SK-N-SH treated with all-trans-retinoic acid at 6 μM for 48 hours (cell line): Measurements from ENCODE around the gene TRPC1.

Experiments used
- ATAC-seq: fragments of 200-7000 bp; cut with Tn5 transposase; 3 replicates; pipeline ENCODE4 v1.9.1; 2020; ENCODE audit warnings: mild to moderate bottlenecking, moderate library complexity
- ARNTL ChIP-seq: fragments of 450-650 bp; formaldehyde crosslinking; IDR thresholded peaks from 2 replicates; pipeline ENCODE4 v1.5.0; 2020; ENCODE audit warnings: low read depth, mild to moderate bottlenecking, moderate library complexity, borderline replicate concordance
- BACH2 ChIP-seq: fragments of 250-450 bp; sonication (Bioruptor Pico); IDR thresholded peaks from 2 replicates; pipeline ENCODE4 v1.9.0; 2021; ENCODE audit warnings: mild to moderate bottlenecking, borderline replicate concordance
- CREB5 ChIP-seq: fragments of 250-450 bp; sonication (Bioruptor Pico); IDR thresholded peaks from 2 replicates; pipeline ENCODE4 v1.5.1; 2020; ENCODE audit warnings: low read depth, mild to moderate bottlenecking, moderate library complexity
- CSDC2 ChIP-seq: fragments of 250-450 bp; sonication (Bioruptor Pico); IDR thresholded peaks from 2 replicates; pipeline ENCODE4 v1.5.0; 2020; ENCODE audit warnings: mild to moderate bottlenecking, moderate library complexity
- CSRNP3 ChIP-seq: fragments of 250-450 bp; sonication (Bioruptor Pico); IDR thresholded peaks from 2 replicates; pipeline ENCODE4 v1.5.1; 2021; ENCODE audit warnings: mild to moderate bottlenecking, moderate library complexity
- ESRRG ChIP-seq: fragments of 250-450 bp; sonication (Bioruptor Pico); IDR thresholded peaks from 2 replicates; pipeline ENCODE4 v1.6.1; 2021; ENCODE audit warnings: mild to moderate bottlenecking
- GLIS3 ChIP-seq: fragments of 250-450 bp; sonication (Bioruptor Pico); IDR thresholded peaks from 2 replicates; pipeline ENCODE4 v1.5.0; 2020; ENCODE audit warnings: mild to moderate bottlenecking, moderate library complexity
- ISL1 ChIP-seq: fragments of 250-450 bp; sonication (Bioruptor Pico); IDR thresholded peaks from 2 replicates; pipeline ENCODE4 v2.1.2; 2022; ENCODE audit warnings: mild to moderate bottlenecking, moderate library complexity
- OSR1 ChIP-seq: fragments of 250-450 bp; sonication (Bioruptor Pico); IDR thresholded peaks from 2 replicates; pipeline ENCODE4 v1.8.0; 2022; ENCODE audit warnings: moderate library complexity, mild to moderate bottlenecking, inconsistent platforms
- PATZ1 ChIP-seq: fragments of 250-450 bp; sonication (Bioruptor Pico); IDR thresholded peaks from 2 replicates; pipeline ENCODE4 v1.8.0; 2020; ENCODE audit warnings: mild to moderate bottlenecking, moderate library complexity, borderline replicate concordance
- POU6F1 ChIP-seq: fragments of 250-450 bp; sonication (Bioruptor Pico); IDR thresholded peaks from 2 replicates; pipeline ENCODE4 v1.8.0; 2021; ENCODE audit warnings: low read depth, mild to moderate bottlenecking, moderate library complexity, borderline replicate concordance
- PPARA ChIP-seq: fragments of 250-450 bp; sonication (Bioruptor Pico); IDR thresholded peaks from 2 replicates; pipeline ENCODE4 v1.5.0; 2020; ENCODE audit warnings: mild to moderate bottlenecking, borderline replicate concordance
- SNAI2 ChIP-seq: fragments of 250-450 bp; sonication (Bioruptor Pico); IDR thresholded peaks from 2 replicates; pipeline ENCODE4 v1.5.0; 2020; ENCODE audit warnings: mild to moderate bottlenecking, moderate library complexity
- TCF4 ChIP-seq: fragments of 250-450 bp; sonication (Bioruptor Pico); IDR thresholded peaks from 2 replicates; pipeline ENCODE4 v1.8.0; 2021; ENCODE audit warnings: mild to moderate bottlenecking, moderate library complexity, borderline replicate concordance
- TOX ChIP-seq: fragments of 250-450 bp; sonication (Bioruptor Pico); IDR thresholded peaks from 2 replicates; pipeline ENCODE4 v1.8.0; 2021; ENCODE audit warnings: mild to moderate bottlenecking, moderate library complexity, borderline replicate concordance
- TSHZ2 ChIP-seq: fragments of 250-450 bp; sonication (Bioruptor Pico); IDR thresholded peaks from 2 replicates; pipeline ENCODE4 v1.5.0; 2020; ENCODE audit warnings: mild to moderate bottlenecking, moderate library complexity
- ZC3H10 ChIP-seq: fragments of 250-450 bp; sonication (Bioruptor Pico); IDR thresholded peaks from 2 replicates; pipeline ENCODE4 v1.5.1; 2021; ENCODE audit warnings: mild to moderate bottlenecking, moderate library complexity
- ZFP3 ChIP-seq: fragments of 250-450 bp; sonication (Bioruptor Pico); IDR thresholded peaks from 2 replicates; pipeline ENCODE4 v1.5.0; 2020; ENCODE audit warnings: mild to moderate bottlenecking, moderate library complexity
- ZFP30 ChIP-seq: fragments of 450-650 bp; formaldehyde crosslinking; IDR thresholded peaks from 2 replicates; pipeline ENCODE4 v1.5.0; 2022; ENCODE audit warnings: mild to moderate bottlenecking, moderate library complexity
- ZNF565 ChIP-seq: fragments of 450-650 bp; formaldehyde crosslinking; conservative IDR thresholded peaks from 2 replicates; pipeline ENCODE4 v1.5.0; 2020; ENCODE audit warnings: low read depth, mild to moderate bottlenecking, moderate library complexity

TRPC1 gene

GRCh38 chr3:142817356-142817755 lies 93.5 kb downstream of the TRPC1 start (continued):
- TF ChIP-seq PATZ1 (CRISPR knock-in tag): no peak
- TF ChIP-seq TCF4 (CRISPR knock-in tag): no peak

GRCh38 chr3:142817897-142818296 lies 94.1 kb downstream of the TRPC1 start:
- TF ChIP-seq ZNF565 (CRISPR knock-in tag): no peak
- no peak for TF ChIP-seq TCF4 (CRISPR knock-in tag)
- no peak for TF ChIP-seq CSRNP3 (CRISPR knock-in tag)
- no peak for TF ChIP-seq ISL1
- TF ChIP-seq OSR1: no peak
- no peak for TF ChIP-seq SNAI2 (CRISPR knock-in tag)
- TF ChIP-seq TSHZ2 (CRISPR knock-in tag): no peak
- TF ChIP-seq CREB5 (CRISPR knock-in tag): no peak
- TF ChIP-seq ARNTL (CRISPR knock-in tag): no peak
- TF ChIP-seq GLIS3 (CRISPR knock-in tag): no peak
- TF ChIP-seq, all 23 proteins: peak for 0
- no peak for ATAC-seq

GRCh38 chr3:142818651-142819050 lies 94.8 kb downstream of the TRPC1 start:
- ATAC-seq: no peak
- TF ChIP-seq BACH2 (CRISPR knock-in tag): no peak
- TF ChIP-seq TOX (CRISPR knock-in tag): no peak
- TF ChIP-seq TSHZ2 (CRISPR knock-in tag): no peak
- TF ChIP-seq ZFP30 (CRISPR knock-in tag): no peak
- no peak for TF ChIP-seq SNAI2 (CRISPR knock-in tag)
- TF ChIP-seq ZFP3 (CRISPR knock-in tag): no peak
- no peak for TF ChIP-seq POU6F1 (CRISPR knock-in tag)
- TF ChIP-seq GLIS3 (CRISPR knock-in tag): no peak
- TF ChIP-seq ISL1: no peak
- no peak for TF ChIP-seq ESRRG
- TF ChIP-seq ZC3H10 (CRISPR knock-in tag): no peak
- no peak for TF ChIP-seq CSRNP3 (CRISPR knock-in tag)
- TF ChIP-seq CSDC2 (CRISPR knock-in tag): no peak
- no peak for TF ChIP-seq ARNTL (CRISPR knock-in tag)
- TF ChIP-seq CREB5 (CRISPR knock-in tag): no peak
- no peak for TF ChIP-seq PPARA (CRISPR knock-in tag)
